HCT116 (cell line): ENCODE measurements around the gene ATP13A3.

Experiments
- CTCF ChIP-seq, 3 experiments: fragments of 200-600 bp in 1 of 3; sonication (generic) in 1 of 3; IDR thresholded peaks in 2 of 3; conservative IDR thresholded peaks in 1 of 3; 2 replicates each; pipeline ENCODE4 v1.5.1; 2012 to 2017; ENCODE audit warnings: low read depth in 2 of 3, low read length in 2 of 3, antibody characterized with exemption in 1 of 3, borderline replicate concordance in 1 of 3, control low read depth in 1 of 3, mild to moderate bottlenecking in 1 of 3, mixed read lengths in 1 of 3, mixed run types in 1 of 3, moderate library complexity in 1 of 3; ENCODE audit not compliant: insufficient read depth in 1 of 3
- EZH2 ChIP-seq: fragments of 200-600 bp; sonication (generic); IDR thresholded peaks from 2 replicates; pipeline ENCODE4 v1.6.1; 2017; ENCODE audit warnings: antibody characterized with exemption, mixed run types
- MAX ChIP-seq: IDR thresholded peaks from 2 replicates; pipeline ENCODE4 v1.6.1; 2012
- POLR2AphosphoS5 ChIP-seq: IDR thresholded peaks from 2 replicates; pipeline ENCODE4 v1.6.1; 2011; ENCODE audit warnings: mild to moderate bottlenecking, low read depth, low read length, moderate library complexity
- SRF ChIP-seq: IDR thresholded peaks from 2 replicates; pipeline ENCODE4 v1.6.1; 2012; ENCODE audit warnings: low read depth
- ZFX ChIP-seq: fragments of 450-650 bp; IDR thresholded peaks from 2 replicates; pipeline ENCODE4 v1.6.1; 2017
- ZNF274 ChIP-seq: fragments of 200-500 bp; sonication (Bioruptor generic); IDR thresholded peaks from 2 replicates; pipeline ENCODE4 v1.6.1; 2014; ENCODE audit warnings: mild to moderate bottlenecking, low read depth, low read length, inconsistent platforms

GRCh38 chr3:194450341-194450740 lies 36.5 kb downstream of the ATP13A3 start:
- no peak for TF ChIP-seq POLR2AphosphoS5
- no peak for TF ChIP-seq MAX
- no peak for TF ChIP-seq ZFX
- no peak for TF ChIP-seq SRF
- no peak for TF ChIP-seq CTCF (IDR thresholded peaks at IDR 0.05 in 2 of 3, conservative IDR thresholded peaks at IDR 0.05 in 1 of 3; ENCODE audit: borderline replicate concordance in 1 of 3, insufficient read depth in 1 of 3, low read depth in 2 of 3, low read length in 2 of 3)
- no peak for TF ChIP-seq EZH2
- TF ChIP-seq ZNF274: no peak
